Spleen (tissue), 7 donors: ENCODE data around the gene MUS81.
A peak's percentile ranks its signal among the peaks of the same experiment; 100 is the strongest.

Experiments used
- CTCF ChIP-seq, 11 experiments: fragments of 200-600 bp in 7 of 11; fragments of 450-650 bp in 4 of 11; sonication (generic) in 4 of 11; IDR thresholded peaks in 8 of 11; conservative IDR thresholded peaks in 3 of 11; 1 replicate in 7 of 11; 2 replicates in 4 of 11; pipeline versions ENCODE4 v1.4.0 to v1.8.0; 2016 to 2021; ENCODE audit warnings: antibody characterized with exemption in 11 of 11, inconsistent platforms in 4 of 11, mild to moderate bottlenecking in 1 of 11
- POLR2A ChIP-seq, 3 donors: fragments of 450-650 bp; IDR thresholded peaks; one replicate each; pipeline ENCODE4 v1.5.1; 2017; ENCODE audit warnings: antibody characterized with exemption in 3 of 3, mild to moderate bottlenecking in 1 of 3
- POLR2AphosphoS5 ChIP-seq, 3 donors: sonication (generic); formaldehyde crosslinking; IDR thresholded peaks; one replicate each; pipeline ENCODE4 v1.5.1; 2017; ENCODE audit warnings: antibody characterized with exemption in 3 of 3
- donor health status: DM: no; HTN: no; CAD: no; lungs with moderate emphysema.
- donor health status: DM: no; HTN: no; CAD: no.
- donor health status: DM: no; HTN: no; CAD: no.

GRCh38 chr11:65872586-65873317, 12.5 kb downstream of the MUS81 start, which contains the start of gene EFEMP2:
- no peak for TF ChIP-seq POLR2A (IDR thresholded peaks at IDR 0.05)
- no peak for TF ChIP-seq CTCF (IDR thresholded peaks at IDR 0.05 in 8 of 11, conservative IDR thresholded peaks at IDR 0.05 in 3 of 11)
- peak in 1 of 3 donors; percentile 29 for TF ChIP-seq POLR2AphosphoS5 (IDR thresholded peaks at IDR 0.05)
